HG03060 (cell line): Measurements from ENCODE around the gene NSMCE3.

Experiments used
- ATAC-seq: cut with Tn5 transposase; IDR thresholded peaks from one replicate; pipeline ENCODE4 v1.9.1; 2021; ENCODE audit warnings: low read depth, moderate number of reproducible peaks; ENCODE audit not compliant: unreplicated experiment

Gene NSMCE3

GRCh38 chr15:29269485-29270168 is at the start of gene NSMCE3:
Gene NSMCE3, minus strand, starts transcription at chr15:29269822. Its CDS starts 117 bp downstream, at chr15:29269705.
- peak; percentile 76 for ATAC-seq

- no peak for ATAC-seq
Measured at GRCh38 chr15:29316422-29316821, 46.8 kb upstream of the NSMCE3 start.

GRCh38 chr15:29312387-29312786 is 42.8 kb upstream of the NSMCE3 start:
- ATAC-seq, result peak; percentile 59

- ATAC-seq, result no peak
Measured at GRCh38 chr15:29311696-29312095, 42.1 kb upstream of the NSMCE3 start.

GRCh38 chr15:29309139-29309538 is 39.5 kb upstream of the NSMCE3 start:
- ATAC-seq, result peak; percentile 54

GRCh38 chr15:29308299-29308698 is 38.7 kb upstream of the NSMCE3 start:
- no peak for ATAC-seq

GRCh38 chr15:29305556-29305955 is 35.9 kb upstream of the NSMCE3 start:
- no peak for ATAC-seq

GRCh38 chr15:29302871-29303270 is 33.2 kb upstream of the NSMCE3 start:
- no peak for ATAC-seq

- no peak for ATAC-seq
Measured at GRCh38 chr15:29299784-29300183, 30.2 kb upstream of the NSMCE3 start.

GRCh38 chr15:29299331-29299730 is 29.7 kb upstream of the NSMCE3 start:
- ATAC-seq, result no peak

- no peak for ATAC-seq
Measured at GRCh38 chr15:29294732-29295325, 25.2 kb upstream of the NSMCE3 start.

GRCh38 chr15:29291067-29291845 is 21.6 kb upstream of the NSMCE3 start:
- no peak for ATAC-seq

- no peak for ATAC-seq
Measured at GRCh38 chr15:29289173-29289572, 19.6 kb upstream of the NSMCE3 start.

GRCh38 chr15:29285386-29285785 is 15.8 kb upstream of the NSMCE3 start:
- no peak for ATAC-seq

- ATAC-seq, result no peak
Measured at GRCh38 chr15:29283381-29283780, 13.8 kb upstream of the NSMCE3 start.

- ATAC-seq, result no peak
Measured at GRCh38 chr15:29280514-29280913, 10.9 kb upstream of the NSMCE3 start.

GRCh38 chr15:29278436-29279105 is 8.9 kb upstream of the NSMCE3 start:
- no peak for ATAC-seq

- ATAC-seq, result no peak
Measured at GRCh38 chr15:29276366-29276765, 6.7 kb upstream of the NSMCE3 start.

GRCh38 chr15:29275855-29276254 is 6.2 kb upstream of the NSMCE3 start:
- ATAC-seq, result no peak

- no peak for ATAC-seq
Measured at GRCh38 chr15:29274946-29275345, 5.3 kb upstream of the NSMCE3 start.

GRCh38 chr15:29272219-29272618 is 2.6 kb upstream of the NSMCE3 start:
- ATAC-seq, result no peak
